Smooth muscle cell (in vitro differentiated cells): Measurements from ENCODE around the gene CHST9. TPM values are rescaled to one million over a fixed set of nuclear protein-coding genes. Genes with fewer than 3 reads are reported as not detected.

Experiments
- DNase-seq: peaks from one replicate; lab custom pipeline; 2025; ENCODE audit not compliant: unreplicated experiment; lab: John Stamatoyannopoulos, UW
- H2AFZ ChIP-seq: fragments of 200-600 bp; sonication (generic); 2 replicates; pipeline ENCODE4 v1.6.0; 2016; ENCODE audit warnings: antibody characterized with exemption, low read depth, mild to moderate bottlenecking
- H3F3A ChIP-seq: fragments of 200-600 bp; sonication (generic); 2 replicates; pipeline ENCODE4 v1.6.0; 2017; ENCODE audit warnings: antibody characterized with exemption, low read depth
- H3K27ac ChIP-seq: fragments of 200-600 bp; sonication (generic); 2 replicates; pipeline ENCODE4 v1.5.1; 2016; ENCODE audit warnings: low read depth, mild to moderate bottlenecking
- H3K27me3 ChIP-seq: fragments of 200-600 bp; sonication (generic); 2 replicates; pipeline ENCODE4 v1.6.1; 2016; ENCODE audit warnings: low read depth, mild to moderate bottlenecking
- H3K36me3 ChIP-seq: fragments of 200-600 bp; sonication (generic); 2 replicates; pipeline ENCODE4 v1.5.1; 2016; ENCODE audit warnings: low read depth
- H3K4me1 ChIP-seq: fragments of 200-600 bp; sonication (generic); 2 replicates; pipeline ENCODE4 v1.5.1; 2016; ENCODE audit warnings: low read depth
- H3K4me2 ChIP-seq: fragments of 200-600 bp; sonication (generic); 2 replicates; pipeline ENCODE4 v1.6.0; 2016; ENCODE audit warnings: mild to moderate bottlenecking
- H3K4me3 ChIP-seq: fragments of 200-600 bp; sonication (generic); 2 replicates; pipeline ENCODE4 v1.5.1; 2016; ENCODE audit warnings: mild to moderate bottlenecking
- H3K79me2 ChIP-seq: fragments of 200-600 bp; sonication (generic); 2 replicates; pipeline ENCODE4 v1.6.0; 2016; ENCODE audit warnings: low read depth, mild to moderate bottlenecking
- H3K9ac ChIP-seq: fragments of 200-600 bp; sonication (generic); 2 replicates; pipeline ENCODE4 v1.6.0; 2016; ENCODE audit warnings: low read depth
- H3K9me3 ChIP-seq: fragments of 200-600 bp; sonication (generic); replicated peaks from 2 replicates; pipeline ENCODE4 v1.5.1; 2016; ENCODE audit warnings: low read depth
- H4K20me1 ChIP-seq: fragments of 200-600 bp; sonication (generic); 2 replicates; pipeline ENCODE4 v1.6.0; 2016; ENCODE audit warnings: low read depth
- WGBS: methylation state at CpG from one replicate; pipeline ENCODE4 v1.1.7; 2016; ENCODE audit warnings: low lambda C conversion rate; 5-methylcytosine and 5-hydroxymethylcytosine counted together
- polyA plus RNA-seq: library from polyadenylated mRNA; unstranded; fragments of >200 nt; fragmentation: Nextera tagmentation; extraction: Ambion mirVana; gene quantifications from 2 replicates; pipeline ENCODE4 v1.2.1, GENCODE V29; 2016
- total RNA-seq: library from RNA; depleted of rRNA; stranded (reverse); fragments of >200 nt; gene quantifications from 2 replicates; pipeline ENCODE4 v1.2.3, GENCODE V29; 2014
- TF ChIP-seq, protein P1 (sequence below): fragments of 200-600 bp; sonication (generic); IDR thresholded peaks from 2 replicates; pipeline ENCODE4 v1.5.1; 2017; ENCODE audit warnings: borderline replicate concordance, mild to moderate bottlenecking, antibody characterized with exemption; ENCODE audit not compliant: insufficient read depth, poor library complexity, severe bottlenecking

Gene CHST9
- total and polyA plus RNA-seq, 2 experiments from 2014 or later: not detected

DNA sequence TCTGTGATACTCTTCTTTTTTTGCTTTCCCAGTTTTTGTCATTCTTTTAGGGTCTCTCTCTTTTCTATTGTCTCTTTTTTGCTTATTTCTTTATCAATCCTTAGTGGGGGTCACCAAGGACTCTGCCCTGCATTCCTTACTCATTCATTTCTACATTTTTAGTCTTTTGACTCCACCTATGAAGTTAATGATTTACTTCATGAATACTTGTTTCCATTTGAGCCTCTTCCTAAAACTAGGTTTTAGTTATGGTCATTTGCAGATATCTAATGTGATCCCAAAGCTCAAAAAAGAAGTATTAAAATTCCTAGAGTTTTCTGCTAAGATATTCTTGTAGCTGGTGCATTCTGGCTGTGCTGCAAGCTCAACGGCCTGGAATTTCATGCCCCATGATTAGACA lies 170.3 kb downstream of the CHST9 start:
- TF ChIP-seq, protein P1, sequence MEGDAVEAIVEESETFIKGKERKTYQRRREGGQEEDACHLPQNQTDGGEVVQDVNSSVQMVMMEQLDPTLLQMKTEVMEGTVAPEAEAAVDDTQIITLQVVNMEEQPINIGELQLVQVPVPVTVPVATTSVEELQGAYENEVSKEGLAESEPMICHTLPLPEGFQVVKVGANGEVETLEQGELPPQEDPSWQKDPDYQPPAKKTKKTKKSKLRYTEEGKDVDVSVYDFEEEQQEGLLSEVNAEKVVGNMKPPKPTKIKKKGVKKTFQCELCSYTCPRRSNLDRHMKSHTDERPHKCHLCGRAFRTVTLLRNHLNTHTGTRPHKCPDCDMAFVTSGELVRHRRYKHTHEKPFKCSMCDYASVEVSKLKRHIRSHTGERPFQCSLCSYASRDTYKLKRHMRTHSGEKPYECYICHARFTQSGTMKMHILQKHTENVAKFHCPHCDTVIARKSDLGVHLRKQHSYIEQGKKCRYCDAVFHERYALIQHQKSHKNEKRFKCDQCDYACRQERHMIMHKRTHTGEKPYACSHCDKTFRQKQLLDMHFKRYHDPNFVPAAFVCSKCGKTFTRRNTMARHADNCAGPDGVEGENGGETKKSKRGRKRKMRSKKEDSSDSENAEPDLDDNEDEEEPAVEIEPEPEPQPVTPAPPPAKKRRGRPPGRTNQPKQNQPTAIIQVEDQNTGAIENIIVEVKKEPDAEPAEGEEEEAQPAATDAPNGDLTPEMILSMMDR: no peak
- Histone ChIP-seq H3K79me2 (no peaks in the 10 kb centered on the region), H3F3A (no peaks in the 10 kb centered on the region), H3K36me3 (no peaks in the 10 kb centered on the region), H2AFZ (no peak overlapping the region), H4K20me1 (no peaks in the 10 kb centered on the region), H3K4me3 (no peak overlapping the region), H3K9ac (no peak overlapping the region), H3K9me3 (no peaks in the 10 kb centered on the region), H3K4me1 (no peaks in the 10 kb centered on the region), H3K27me3 (no peaks in the 10 kb centered on the region), H3K27ac (no peak overlapping the region), H3K4me2 (no peak overlapping the region)
- DNase-seq: no peak
- 88% methylated on average over 1 of the region's 1 CpG for WGBS

DNA sequence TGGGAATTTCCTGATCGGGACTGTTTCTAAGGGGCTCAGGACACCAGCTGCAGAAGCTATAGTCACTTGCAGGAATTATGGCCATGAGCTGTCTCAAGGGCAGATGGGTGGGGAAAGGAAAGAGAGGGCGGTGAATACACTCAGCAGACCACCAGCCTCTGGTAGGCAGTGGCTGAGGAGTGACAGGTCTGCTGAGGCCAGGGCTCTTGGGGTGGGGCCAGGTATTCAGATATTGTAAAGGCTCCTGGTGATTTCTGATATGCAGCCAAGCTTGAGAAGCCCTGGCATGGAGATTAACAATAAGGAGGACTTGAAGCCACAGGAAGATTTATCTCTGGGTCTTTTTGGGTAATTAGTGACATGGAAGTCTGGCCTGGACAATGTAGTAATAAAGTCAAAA lies 174.3 kb downstream of the CHST9 start:
- H3K79me2 ChIP-seq: no peaks in the 10 kb centered on the region
- no peak overlapping the region for H3K27ac ChIP-seq
- H3K9ac ChIP-seq: no peak overlapping the region
- H3K9me3 ChIP-seq: no peaks in the 10 kb centered on the region
- H3K36me3 ChIP-seq: no peaks in the 10 kb centered on the region
- no peak overlapping the region for H3K4me2 ChIP-seq
- TF ChIP-seq, protein P1: no peak
- H2AFZ ChIP-seq: no peak overlapping the region
- DNase-seq: no peak
- no peaks in the 10 kb centered on the region for H3K27me3 ChIP-seq
- no peaks in the 10 kb centered on the region for H3F3A ChIP-seq
- no peaks in the 10 kb centered on the region for H4K20me1 ChIP-seq
- 98% methylated on average over 2 of the region's 2 CpGs for WGBS
- H3K4me1 ChIP-seq: no peaks in the 10 kb centered on the region
- no peak overlapping the region for H3K4me3 ChIP-seq

GRCh38 chr18:27009293-27009692 lies 175.8 kb downstream of the CHST9 start:
- DNase-seq: no peak
- no peaks in the 10 kb centered on the region for H4K20me1 ChIP-seq
- H3K4me1 ChIP-seq: no peaks in the 10 kb centered on the region
- TF ChIP-seq, protein P1: no peak
- H3K4me3 ChIP-seq: no peak overlapping the region
- H2AFZ ChIP-seq: no peak overlapping the region
- no peaks in the 10 kb centered on the region for H3K27me3 ChIP-seq
- 85% methylated on average over 1 of the region's 1 CpG for WGBS
- H3K9ac ChIP-seq: no peak overlapping the region
- no peak overlapping the region for H3K27ac ChIP-seq
- no peak overlapping the region for H3K4me2 ChIP-seq
- H3K36me3 ChIP-seq: no peaks in the 10 kb centered on the region
- no peaks in the 10 kb centered on the region for H3K9me3 ChIP-seq
- no peaks in the 10 kb centered on the region for H3K79me2 ChIP-seq
- H3F3A ChIP-seq: no peaks in the 10 kb centered on the region

DNA sequence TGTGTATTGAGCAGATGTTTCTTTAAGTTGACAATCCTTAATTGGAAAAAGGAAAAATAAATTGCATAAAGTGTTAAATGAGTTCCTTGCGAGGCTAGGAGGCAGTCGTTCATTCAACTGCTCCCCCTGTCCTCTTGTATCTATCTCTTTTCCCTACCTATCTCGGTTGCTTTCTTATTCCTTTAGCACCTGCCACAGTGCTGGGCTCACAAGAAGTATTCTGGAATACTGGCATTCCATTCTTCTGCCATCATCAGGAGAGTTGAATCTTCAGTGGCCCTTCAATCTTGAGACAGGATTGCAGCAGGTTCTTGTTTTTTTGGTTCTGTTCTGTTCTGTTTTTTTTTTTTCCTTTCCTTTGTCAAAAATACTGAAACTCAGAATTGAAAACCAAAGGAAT lies 176.5 kb downstream of the CHST9 start:
- no peak for DNase-seq
- Histone ChIP-seq H3K79me2 (no peaks in the 10 kb centered on the region), H2AFZ (no peak overlapping the region), H3K36me3 (no peaks in the 10 kb centered on the region), H3K9me3 (no peaks in the 10 kb centered on the region), H3K4me3 (no peak overlapping the region), H3K4me1 (peaks cover 5% of the 10 kb centered on the region), H3F3A (no peaks in the 10 kb centered on the region), H3K27ac (no peak overlapping the region), H3K9ac (no peak overlapping the region), H3K27me3 (no peaks in the 10 kb centered on the region), H3K4me2 (no peak overlapping the region), H4K20me1 (no peaks in the 10 kb centered on the region)
- WGBS: 47% methylated on average over 3 of the region's 3 CpGs
- TF ChIP-seq, protein P1: no peak
